ENCODE results near the gene LPCAT1. TPM values are rescaled to one million over a fixed set of nuclear protein-coding genes. Genes with fewer than 3 reads are reported as not detected.

Gene LPCAT1
- total and polyA plus RNA-seq, 8 donors = 5.2 to 229 (median 14.4) TPM

DNA sequence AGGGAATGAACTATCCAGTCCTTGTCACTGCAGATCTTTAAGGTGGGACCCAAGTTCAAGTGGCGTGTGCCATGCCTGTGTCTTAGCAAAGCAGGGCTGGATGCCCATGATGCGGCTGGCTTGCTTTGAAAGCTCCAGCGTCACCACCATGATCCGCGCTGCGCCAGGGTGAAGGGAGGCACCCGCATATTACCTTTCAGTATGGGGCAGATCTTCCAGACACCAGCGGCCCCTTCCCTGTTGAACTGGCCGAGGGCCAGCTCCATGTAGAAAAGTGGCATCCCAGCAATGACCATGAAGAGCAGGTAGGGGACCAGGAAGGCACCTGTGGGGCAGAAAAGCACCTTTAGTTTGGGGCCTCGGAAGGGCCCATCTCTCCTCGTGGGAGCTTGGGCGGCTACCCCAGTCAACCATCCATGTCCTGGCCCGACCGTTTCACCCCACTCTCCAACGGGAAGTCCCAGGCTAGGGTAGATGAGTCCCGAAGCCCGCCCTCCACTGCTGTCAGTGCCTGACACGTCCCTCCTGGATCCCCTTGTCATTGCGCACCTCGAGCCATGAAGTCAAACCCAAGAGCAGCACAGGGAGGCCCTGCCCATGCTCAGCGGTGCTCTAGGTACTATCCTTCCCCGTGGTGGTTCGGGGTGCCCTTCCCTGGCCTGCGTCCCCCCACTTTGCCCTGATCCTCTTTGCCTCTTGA, 82.4 kb downstream of the LPCAT1 start:
- Histone ChIP-seq H3K9me3 (no peaks in the 10 kb centered on the region), H3K27me3 (peaks cover 17 to 93% (median 52%) of the 10 kb centered on the region in 3 donors), H3K4me1 (peaks cover 13 to 26% (median 20%) of the 10 kb centered on the region in 4 donors), H3K27ac (no peak overlapping the region), H3K4me3 (no peak overlapping the region), H3K36me3 (no peaks in the 10 kb centered on the region)
- DNase-seq = no peak
- 84 to 92% (median 89%) methylated on average over 9 to 24 of the region's 24 CpGs for WGBS, 5 donors
- TF ChIP-seq, protein P1, sequence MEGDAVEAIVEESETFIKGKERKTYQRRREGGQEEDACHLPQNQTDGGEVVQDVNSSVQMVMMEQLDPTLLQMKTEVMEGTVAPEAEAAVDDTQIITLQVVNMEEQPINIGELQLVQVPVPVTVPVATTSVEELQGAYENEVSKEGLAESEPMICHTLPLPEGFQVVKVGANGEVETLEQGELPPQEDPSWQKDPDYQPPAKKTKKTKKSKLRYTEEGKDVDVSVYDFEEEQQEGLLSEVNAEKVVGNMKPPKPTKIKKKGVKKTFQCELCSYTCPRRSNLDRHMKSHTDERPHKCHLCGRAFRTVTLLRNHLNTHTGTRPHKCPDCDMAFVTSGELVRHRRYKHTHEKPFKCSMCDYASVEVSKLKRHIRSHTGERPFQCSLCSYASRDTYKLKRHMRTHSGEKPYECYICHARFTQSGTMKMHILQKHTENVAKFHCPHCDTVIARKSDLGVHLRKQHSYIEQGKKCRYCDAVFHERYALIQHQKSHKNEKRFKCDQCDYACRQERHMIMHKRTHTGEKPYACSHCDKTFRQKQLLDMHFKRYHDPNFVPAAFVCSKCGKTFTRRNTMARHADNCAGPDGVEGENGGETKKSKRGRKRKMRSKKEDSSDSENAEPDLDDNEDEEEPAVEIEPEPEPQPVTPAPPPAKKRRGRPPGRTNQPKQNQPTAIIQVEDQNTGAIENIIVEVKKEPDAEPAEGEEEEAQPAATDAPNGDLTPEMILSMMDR (IDR thresholded peaks at IDR 0.05) = no peak
- no peak for TF ChIP-seq POLR2AphosphoS5 (IDR thresholded peaks at IDR 0.05)
- no peak for TF ChIP-seq EP300 (IDR thresholded peaks at IDR 0.05)
- TF ChIP-seq POLR2A (IDR thresholded peaks at IDR 0.05) = no peak
- intact Hi-C loops (cut with DNase I; ENCODE audit: low total_unique reads) = no loop called here

DNA sequence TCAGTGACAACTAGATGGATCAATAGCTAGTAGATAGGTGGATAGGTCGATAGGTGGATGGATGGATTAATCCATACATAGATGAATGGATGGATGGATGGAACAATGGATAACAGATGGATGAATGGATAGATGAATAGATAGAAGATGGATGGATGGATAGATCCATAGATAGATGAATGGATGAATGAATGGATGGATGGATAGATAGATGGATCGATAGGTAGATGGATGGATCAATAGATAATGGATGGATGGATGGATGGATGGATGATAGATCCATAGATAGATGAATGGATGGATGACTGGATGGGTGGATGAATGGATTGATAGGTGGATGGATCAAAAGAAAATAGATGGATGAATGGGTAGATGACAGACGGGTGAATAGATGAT, 83.7 kb downstream of the LPCAT1 start:
- peaks cover 6 to 81% (median 39%) of the 10 kb centered on the region in 3 donors for H3K27me3 ChIP-seq

DNA sequence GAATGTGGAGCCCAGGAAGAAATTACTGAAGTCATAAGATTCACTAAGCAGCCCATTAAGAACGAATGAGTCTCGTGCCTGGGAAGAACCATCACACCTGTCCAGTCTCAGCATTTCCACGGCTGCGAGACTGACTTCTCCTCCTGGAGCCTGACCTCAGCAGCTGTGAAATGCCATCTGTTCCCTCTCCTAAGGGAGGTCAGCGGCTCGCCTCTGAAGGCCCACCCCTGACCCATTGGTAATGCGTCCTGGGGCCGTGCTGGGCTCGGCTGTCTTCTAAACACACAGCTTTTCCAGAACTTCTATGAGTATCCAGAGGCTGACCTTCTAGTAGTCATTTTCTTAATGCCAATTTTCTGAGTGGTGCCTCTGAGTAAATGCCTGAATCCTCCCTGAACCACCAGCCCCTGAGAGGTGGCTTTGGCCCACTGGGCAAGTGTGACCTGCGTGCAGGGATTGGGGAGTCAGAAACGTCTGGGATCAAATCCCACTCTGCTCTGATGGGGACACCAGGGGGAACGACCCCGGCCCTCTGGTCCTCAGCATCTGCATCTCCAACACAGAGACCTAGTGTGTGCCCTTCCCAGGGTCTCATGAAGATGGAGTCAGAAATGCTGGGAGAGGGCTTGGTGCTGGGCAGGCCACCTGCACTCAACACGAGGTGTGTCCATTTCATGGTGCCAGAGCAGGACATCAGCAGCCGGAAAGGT, 84.2 kb downstream of the LPCAT1 start:
- WGBS, 5 donors = 62 to 81% (median 72%) methylated on average over 13 to 15 of the region's 15 CpGs
- Histone ChIP-seq H3K9me3 (no peaks in the 10 kb centered on the region), H3K27ac (no peak overlapping the region), H3K36me3 (no peaks in the 10 kb centered on the region), H3K27me3 (peaks cover under 1 to 75% (median 34%) of the 10 kb centered on the region in 3 donors), H3K4me3 (no peak overlapping the region), H3K4me1 (peaks cover 2 to 8% (median 4%) of the 10 kb centered on the region in 4 donors)
- no peak for DNase-seq
- intact Hi-C loops (cut with DNase I; ENCODE audit: low total_unique reads) = no loop called here
- TF ChIP-seq POLR2A (IDR thresholded peaks at IDR 0.05) (no peak), EP300 (IDR thresholded peaks at IDR 0.05) (no peak), POLR2AphosphoS5 (IDR thresholded peaks at IDR 0.05) (no peak)
- TF ChIP-seq, protein P1 (IDR thresholded peaks at IDR 0.05) = no peak

More for the DNA sequence above, 83.7 kb downstream of the LPCAT1 start:
- WGBS, 5 donors = 72 to 89% (median 84%) methylated on average over 3 of the region's 3 CpGs
- no peak for TF ChIP-seq EP300 (IDR thresholded peaks at IDR 0.05)
- TF ChIP-seq POLR2AphosphoS5 (IDR thresholded peaks at IDR 0.05) = no peak
- no peak for TF ChIP-seq POLR2A (IDR thresholded peaks at IDR 0.05)
- TF ChIP-seq, protein P1 (IDR thresholded peaks at IDR 0.05) = no peak
- Histone ChIP-seq H3K27ac (no peak overlapping the region), H3K9me3 (no peaks in the 10 kb centered on the region), H3K4me1 (peaks cover 8 to 14% (median 9%) of the 10 kb centered on the region in 4 donors), H3K36me3 (no peaks in the 10 kb centered on the region), H3K4me3 (no peak overlapping the region)
- intact Hi-C loops (cut with DNase I; ENCODE audit: low total_unique reads) = no loop called here
- DNase-seq = no peak

DNA sequence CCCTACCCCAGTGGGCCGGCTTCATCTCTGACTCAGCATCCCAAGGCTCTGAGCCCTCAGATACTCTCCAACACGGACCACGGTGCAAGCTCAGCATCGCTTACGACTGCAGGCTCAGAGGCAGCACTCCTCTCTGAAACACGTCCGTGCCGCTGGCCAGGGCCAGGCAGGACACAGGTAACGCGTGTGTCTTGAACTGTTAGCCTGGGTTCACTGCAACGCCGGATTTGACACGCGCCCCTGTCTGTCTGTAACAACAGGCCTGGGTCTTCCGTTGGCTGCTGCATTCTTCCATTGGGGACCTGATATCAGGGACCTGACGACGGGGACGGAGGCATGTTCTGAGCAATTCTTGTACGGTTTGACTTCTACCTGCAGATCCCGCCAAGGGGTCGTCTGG, 84.9 kb downstream of the LPCAT1 start:
- Histone ChIP-seq H3K4me1 (peaks cover 0 to 1% (median 0%) of the 10 kb centered on the region in 4 donors), H3K9me3 (no peaks in the 10 kb centered on the region), H3K4me3 (no peak overlapping the region), H3K27me3 (peaks cover 0 to 68% (median 27%) of the 10 kb centered on the region in 3 donors), H3K36me3 (no peaks in the 10 kb centered on the region), H3K27ac (no peak overlapping the region)
- intact Hi-C loops (cut with DNase I; ENCODE audit: low total_unique reads) = no loop called here
- 81 to 88% (median 87%) methylated on average over 20 to 21 of the region's 21 CpGs for whole genome bisulfite sequencing, 5 donors
- no peak for DNase-seq
- no peak for TF ChIP-seq POLR2AphosphoS5 (IDR thresholded peaks at IDR 0.05)
- no peak for TF ChIP-seq POLR2A (IDR thresholded peaks at IDR 0.05)
- TF ChIP-seq, protein P1 (IDR thresholded peaks at IDR 0.05) = no peak
- no peak for TF ChIP-seq EP300 (IDR thresholded peaks at IDR 0.05)

Data from stomach (tissue), 9 donors.